Aorta (tissue), 5 donors: ENCODE data around the gene DHX38. TPM values are rescaled to one million over a fixed set of nuclear protein-coding genes. Genes with fewer than 3 reads are reported as not detected.
A peak's percentile ranks its signal among the peaks of the same experiment; 100 is the strongest.
"Not testable (repeated sequence)": the region's sequence is repeated elsewhere in the genome, so short reads cannot be mapped to it uniquely, and the experiment has no call there.

Experiments used
- ATAC-seq: fragments of 200-7000 bp; cut with Tn5 transposase; one replicate; pipeline ENCODE4 v1.9.1; 2022; ENCODE audit warnings: moderate library complexity; ENCODE audit not compliant: low FRiP score
- DNase-seq, 2 donors: peaks; one replicate each; pipeline ENCODE4 v3.0.0-alpha.2; 2020
- H3K27ac ChIP-seq, 2 donors: one replicate each; pipeline ENCODE4 v1.5.1; 2013; ENCODE audit warnings: low read length in 2 of 2, mild to moderate bottlenecking in 2 of 2, moderate library complexity in 2 of 2, control low read depth in 1 of 2, inconsistent platforms in 1 of 2, low read depth in 1 of 2
- H3K27me3 ChIP-seq, 2 donors: one replicate each; pipeline ENCODE4 v1.6.1; 2013; ENCODE audit warnings: control low read depth in 1 of 2, low read length in 1 of 2, mild to moderate bottlenecking in 1 of 2, moderate library complexity in 1 of 2; ENCODE audit not compliant: insufficient read depth in 2 of 2, control insufficient read depth in 1 of 2
- H3K36me3 ChIP-seq, 2 donors: one replicate each; pipeline ENCODE4 v1.6.1; 2013; ENCODE audit warnings: control low read depth in 1 of 2, low read length in 1 of 2, mild to moderate bottlenecking in 1 of 2; ENCODE audit not compliant: insufficient read depth in 2 of 2, control insufficient read depth in 1 of 2
- H3K4me1 ChIP-seq, 2 donors: one replicate each; pipeline ENCODE4 v1.6.1; 2013; ENCODE audit warnings: low read length in 2 of 2, control low read depth in 1 of 2, mild to moderate bottlenecking in 1 of 2, moderate library complexity in 1 of 2; ENCODE audit not compliant: insufficient read depth in 2 of 2, control insufficient read depth in 1 of 2
- H3K4me3 ChIP-seq, 2 donors: one replicate each; pipeline ENCODE4 v1.5.1; 2013; ENCODE audit warnings: low read length in 2 of 2, control low read depth in 1 of 2, mild to moderate bottlenecking in 1 of 2
- H3K9me3 ChIP-seq: one replicate; pipeline ENCODE4 v1.6.1; 2013; ENCODE audit warnings: mild to moderate bottlenecking, low read length; ENCODE audit not compliant: control insufficient read depth
- WGBS, 2 donors: extraction: QIAGEN DNeasy Blood & Tissue Kit; methylation state at CpG; one replicate each; pipeline ENCODE4 v1.1.7; 2013; 5-methylcytosine and 5-hydroxymethylcytosine counted together
- intact Hi-C, 2 donors: fragments of 100-400 bp; cut with DNase I; formaldehyde crosslinking; loops; one replicate each; pipeline versions ENCODE4 v1.14.2 to v1.15.0; 2022
- polyA plus RNA-seq, 2 donors: library from polyadenylated mRNA; stranded (reverse); fragments of 200-250 nt; gene quantifications; one replicate each; pipeline ENCODE4 v1.2.3, GENCODE V29; 2013
- total RNA-seq, 2 donors: library from RNA; stranded (reverse); fragmentation: NEBNext Ultra II Directional; extraction: Animal tissue kit (Norgen Biotek cat#: 25700); gene quantifications; one replicate each; pipeline ENCODE4 v1.2.1, GENCODE V29; 2021
- donor health status: healthy with polysubstance abuse.
- donor health status: Bipolar disorder and iron deficiency.
- donor health status: DM: no; HTN: no; CAD: no.
- donor health status: DM: no; HTN: no; CAD: no.
- donor health status: DM: yes; HTN: yes; CAD: no.

DHX38 gene
- total and polyA plus RNA-seq, 4 donors: 22.4 to 77.4 (median 60.7) TPM

- H3K9me3 ChIP-seq, H3K27ac ChIP-seq, H3K27me3 ChIP-seq, H3K4me1 ChIP-seq, H3K4me3 ChIP-seq, DNase-seq, ATAC-seq, intact Hi-C loops, H3K36me3 ChIP-seq: not testable (repeated sequence)
- WGBS, 2 donors: 59 to 61% methylated on average over 1 to 2 of the region's 6 CpGs
Measured at GRCh38 chr16:72057313-72057712, 36.3 kb upstream of the DHX38 start.

DNA sequence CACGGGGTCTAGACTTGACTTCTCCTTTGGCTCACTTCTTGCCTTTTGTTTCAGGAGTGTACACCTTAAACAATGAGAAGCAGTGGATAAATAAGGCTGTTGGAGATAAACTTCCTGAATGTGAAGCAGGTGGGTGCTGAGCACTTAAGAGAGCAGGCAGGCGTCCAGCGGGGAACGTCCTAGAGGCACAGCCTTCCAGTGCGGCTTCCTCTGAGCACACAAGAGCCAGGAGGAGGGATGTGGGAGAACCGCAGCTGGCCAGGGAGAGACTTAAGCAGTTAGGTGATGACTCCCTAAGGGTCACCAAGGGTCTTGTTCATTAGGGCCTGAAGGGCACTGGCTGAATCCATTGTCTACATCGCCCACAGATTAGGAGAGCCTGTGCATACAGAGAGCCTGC is 34.6 kb upstream of the DHX38 start:
- WGBS, 2 donors: 83 to 84% methylated on average over 6 to 7 of the region's 7 CpGs
- H3K9me3 ChIP-seq, ATAC-seq, H3K27me3 ChIP-seq, H3K4me1 ChIP-seq, H3K36me3 ChIP-seq, DNase-seq, H3K4me3 ChIP-seq, H3K27ac ChIP-seq, intact Hi-C loops: not testable (repeated sequence)

GRCh38 chr16:72060405-72060804 is 33.2 kb upstream of the DHX38 start:
- H3K27me3 ChIP-seq: no peaks in the 10 kb centered on the region
- no peak overlapping the region for H3K4me3 ChIP-seq
- 91 to 92% methylated on average over 9 of the region's 9 CpGs for WGBS, 2 donors
- H3K9me3 ChIP-seq: no peaks in the 10 kb centered on the region
- H3K36me3 ChIP-seq: no peaks in the 10 kb centered on the region
- intact Hi-C loops: no loop called here
- no peak overlapping the region for H3K27ac ChIP-seq
- ATAC-seq: no peak
- H3K4me1 ChIP-seq: no peaks in the 10 kb centered on the region
- no peak for DNase-seq

DNA sequence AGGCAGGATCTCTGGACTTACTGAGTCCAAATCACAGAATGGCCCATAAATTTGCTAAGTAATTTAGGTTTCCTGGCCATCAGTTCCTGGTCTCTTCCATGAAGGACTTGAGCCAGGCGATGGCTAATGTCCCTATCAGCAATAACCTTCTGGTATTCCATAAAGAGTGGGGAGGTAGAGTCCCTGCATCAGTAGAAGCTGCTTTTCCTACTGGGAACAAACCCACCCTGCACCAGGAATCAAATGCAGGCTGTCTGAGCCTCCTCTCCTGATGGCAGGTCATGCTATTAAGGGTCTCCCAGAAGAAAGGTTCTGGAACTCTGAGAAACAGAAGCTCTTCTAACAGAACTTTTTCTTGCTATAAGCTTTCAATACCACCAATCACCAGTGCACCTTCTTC is 32.1 kb upstream of the DHX38 start:
- Histone ChIP-seq H3K9me3 (no peaks in the 10 kb centered on the region), H3K27ac (no peak overlapping the region), H3K4me1 (no peaks in the 10 kb centered on the region), H3K36me3 (no peaks in the 10 kb centered on the region), H3K27me3 (no peaks in the 10 kb centered on the region), H3K4me3 (no peak overlapping the region)
- DNase-seq (no peak), ATAC-seq (no peak)
- WGBS, 2 donors: 91 to 93% methylated on average over 1 of the region's 1 CpG
- intact Hi-C loops: no loop called here

DNA sequence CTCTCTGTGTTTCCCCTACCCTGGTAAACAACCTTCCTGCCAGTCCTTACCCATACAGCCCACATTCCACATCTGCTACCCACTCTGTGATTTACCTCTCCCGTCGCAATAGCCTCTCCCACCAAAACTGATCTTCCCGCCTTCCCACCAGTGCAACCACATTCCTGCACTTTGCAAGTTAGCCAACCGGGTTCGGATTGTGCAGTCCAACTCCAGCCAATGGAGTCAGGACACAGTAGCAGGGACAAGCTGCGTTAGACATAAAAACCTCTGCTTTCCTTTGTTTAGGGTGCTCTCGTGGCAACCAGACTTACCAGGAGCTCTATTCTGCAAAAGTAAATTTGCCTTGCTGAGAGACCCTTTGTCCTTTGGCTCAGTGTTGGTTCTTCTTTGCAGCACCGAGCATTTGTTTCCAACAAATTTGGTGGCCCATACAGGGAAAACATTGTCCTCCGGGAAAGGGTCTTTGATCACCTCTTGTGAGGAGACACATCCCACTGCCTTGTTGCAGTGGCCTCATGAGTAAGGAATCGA is 29.2 kb upstream of the DHX38 start:
- intact Hi-C loops: no loop called here
- 86 to 90% methylated on average over 10 of the region's 10 CpGs for WGBS, 2 donors

GRCh38 chr16:72066747-72067146 is 26.9 kb upstream of the DHX38 start:
- ATAC-seq: no peak
- no peaks in the 10 kb centered on the region for H3K4me1 ChIP-seq
- whole genome bisulfite sequencing, 2 donors: 13 to 23% methylated on average over 1 of the region's 1 CpG
- no peak overlapping the region for H3K4me3 ChIP-seq
- intact Hi-C loops: no loop called here
- H3K36me3 ChIP-seq: no peaks in the 10 kb centered on the region
- no peak overlapping the region for H3K27ac ChIP-seq
- DNase-seq: no peak
- no peaks in the 10 kb centered on the region for H3K9me3 ChIP-seq
- H3K27me3 ChIP-seq: no peaks in the 10 kb centered on the region

More for the DNA sequence above, 29.2 kb upstream of the DHX38 start:
- Histone ChIP-seq H3K9me3 (no peaks in the 10 kb centered on the region), H3K4me3 (no peak overlapping the region), H3K36me3 (no peaks in the 10 kb centered on the region), H3K27me3 (no peaks in the 10 kb centered on the region), H3K4me1 (no peaks in the 10 kb centered on the region), H3K27ac (no peak overlapping the region)
- DNase-seq (no peak), ATAC-seq (no peak)

GRCh38 chr16:72068930-72069329 is 24.7 kb upstream of the DHX38 start:
- Histone ChIP-seq H3K36me3 (no peaks in the 10 kb centered on the region), H3K4me3 (no peak overlapping the region), H3K27me3 (no peaks in the 10 kb centered on the region), H3K9me3 (no peaks in the 10 kb centered on the region), H3K4me1 (peaks cover 0 to 2% of the 10 kb centered on the region in 2 donors), H3K27ac (no peak overlapping the region)
- 89 to 90% methylated on average over 4 of the region's 4 CpGs for WGBS, 2 donors
- DNase-seq (no peak), ATAC-seq (no peak)
- intact Hi-C loops: no loop called here

DNA sequence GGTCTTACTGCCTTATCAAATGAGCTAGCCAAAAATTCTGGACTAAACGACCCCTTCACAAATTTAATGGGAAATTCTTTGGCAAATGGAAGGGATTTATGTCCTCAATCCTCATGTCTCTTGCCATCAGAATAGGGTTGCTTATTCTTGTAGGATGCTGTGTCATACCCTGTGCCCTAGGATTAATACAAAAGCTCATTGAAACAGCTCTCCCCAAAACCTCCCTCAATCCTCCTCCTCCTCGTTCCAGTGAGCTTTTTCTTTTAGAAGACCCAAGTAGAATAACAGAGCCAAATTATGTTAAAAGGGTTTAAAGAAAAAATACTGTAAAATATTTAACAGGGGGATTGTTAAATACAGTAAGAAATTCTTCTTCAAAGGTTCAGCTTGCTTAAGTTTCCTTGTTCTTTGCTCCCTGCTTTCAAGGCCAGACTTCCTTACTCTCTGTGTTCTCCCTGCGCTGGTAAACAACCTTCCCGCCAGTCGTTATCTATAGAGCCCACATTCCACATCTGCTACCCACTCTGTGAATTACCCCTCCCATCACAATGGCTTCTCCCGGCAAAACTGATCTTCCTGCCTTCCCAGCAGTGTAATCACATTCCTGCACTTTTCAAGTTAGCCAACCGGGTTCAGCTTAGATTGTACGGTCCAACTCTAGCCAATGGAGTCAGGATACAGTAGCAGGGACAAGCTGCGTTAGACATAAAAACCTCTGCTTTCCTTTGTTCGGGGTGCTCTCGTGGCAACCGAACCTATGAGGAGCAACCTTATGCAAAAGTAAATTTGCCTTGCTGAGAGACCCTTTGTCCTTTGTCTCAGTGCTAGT is 20.9 kb upstream of the DHX38 start:
- 11 to 16% methylated on average over 12 of the region's 12 CpGs for WGBS, 2 donors
- Histone ChIP-seq H3K9me3 (no peaks in the 10 kb centered on the region), H3K4me1 (peaks cover 0 to 3% of the 10 kb centered on the region in 2 donors), H3K27me3 (no peaks in the 10 kb centered on the region), H3K27ac (peak overlapping the region in 1 of 2 donors; percentile 78), H3K4me3 (no peak overlapping the region), H3K36me3 (no peaks in the 10 kb centered on the region)
- DNase-seq: no peak
- ATAC-seq: peak; percentile 40
- intact Hi-C loops: no loop called here
